22Rv1 (cell line): ENCODE data around the gene CCN6.

Experiments
- H3K27ac ChIP-seq: fragments of 450-650 bp; 2 replicates; pipeline ENCODE4 v1.5.1; 2017
- CTCF ChIP-seq: fragments of 450-650 bp; IDR thresholded peaks from 2 replicates; pipeline ENCODE4 v1.5.1; 2017; ENCODE audit warnings: mild to moderate bottlenecking
- ZFX ChIP-seq: fragments of 450-650 bp; IDR thresholded peaks from 2 replicates; pipeline ENCODE4 v1.6.1; 2017; ENCODE audit warnings: antibody characterized with exemption, borderline replicate concordance

The CCN6 gene

DNA sequence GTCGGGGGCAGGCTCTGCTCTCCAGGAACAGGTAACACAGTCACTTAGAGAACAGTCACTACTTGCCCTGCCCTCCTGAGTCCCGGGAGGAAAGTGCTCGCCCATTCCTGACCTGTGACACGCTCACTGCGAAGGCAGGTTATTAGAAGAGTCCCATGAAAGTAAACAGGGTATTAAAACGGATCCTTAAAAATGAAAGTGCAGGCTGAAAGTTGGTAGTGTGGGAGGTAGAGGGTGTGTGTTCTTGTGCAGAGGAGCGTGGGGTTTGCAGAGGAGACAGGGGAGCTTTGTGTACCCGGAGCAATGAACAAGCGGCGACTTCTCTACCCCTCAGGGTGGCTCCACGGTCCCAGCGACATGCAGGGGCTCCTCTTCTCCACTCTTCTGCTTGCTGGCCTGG, at the start of gene CCN6:
Gene CCN6, plus strand, starts transcription at position 104 of the 400 bp plus-strand sequence. Its CDS starts 254 bp downstream, at position 358.
- H3K27ac ChIP-seq, result no peak within 1 kb of the TSS
- no peak for TF ChIP-seq ZFX

- TF ChIP-seq ZFX (no peak), CTCF (no peak)
- H3K27ac ChIP-seq, result no peak overlapping the region
Measured at GRCh38 chr6:112004201-112005012, 49.5 kb upstream of the CCN6 start.

DNA sequence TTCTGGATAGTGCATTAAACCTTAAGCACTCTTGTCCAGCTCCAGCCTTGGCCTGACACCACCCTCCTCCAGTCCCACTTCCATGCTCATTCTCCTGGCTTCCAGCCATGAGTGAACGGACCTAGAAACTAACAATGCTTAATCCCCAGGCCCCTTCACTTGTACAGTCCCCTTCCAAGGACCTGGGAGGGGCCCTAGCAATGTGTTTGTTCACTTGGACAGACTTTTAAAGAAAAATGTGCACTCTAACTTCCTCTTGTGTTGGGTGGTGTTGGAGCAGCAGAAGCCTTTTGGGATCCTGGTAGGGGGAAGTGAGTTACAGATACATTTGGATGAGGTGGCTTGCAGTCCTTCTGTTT, 48.9 kb upstream of the CCN6 start:
- TF ChIP-seq ZFX (no peak), CTCF (no peak)

DNA sequence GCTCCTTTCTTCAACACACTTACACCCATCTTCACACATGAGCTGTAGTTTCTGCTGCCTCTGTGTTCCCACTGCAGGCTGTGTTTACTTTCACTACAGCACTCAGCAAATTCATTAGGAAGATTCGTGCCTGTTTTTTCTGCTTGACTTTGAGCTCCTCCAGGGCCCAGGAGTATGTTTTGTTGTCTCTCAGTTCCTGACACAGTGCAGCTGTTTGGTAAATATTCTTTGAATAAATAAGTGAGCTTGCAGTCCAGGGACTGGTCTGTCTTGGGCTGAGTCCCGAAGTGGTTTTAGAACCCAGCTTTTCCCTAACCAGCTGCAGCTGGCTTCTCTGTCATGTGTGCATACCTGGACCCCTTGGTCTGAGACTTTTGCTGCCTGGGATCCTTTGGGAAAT, 46.6 kb upstream of the CCN6 start:
- no peak overlapping the region for H3K27ac ChIP-seq
- TF ChIP-seq CTCF (no peak), ZFX (no peak)

More for the DNA sequence above, 48.9 kb upstream of the CCN6 start:
- H3K27ac ChIP-seq, result no peak overlapping the region

DNA sequence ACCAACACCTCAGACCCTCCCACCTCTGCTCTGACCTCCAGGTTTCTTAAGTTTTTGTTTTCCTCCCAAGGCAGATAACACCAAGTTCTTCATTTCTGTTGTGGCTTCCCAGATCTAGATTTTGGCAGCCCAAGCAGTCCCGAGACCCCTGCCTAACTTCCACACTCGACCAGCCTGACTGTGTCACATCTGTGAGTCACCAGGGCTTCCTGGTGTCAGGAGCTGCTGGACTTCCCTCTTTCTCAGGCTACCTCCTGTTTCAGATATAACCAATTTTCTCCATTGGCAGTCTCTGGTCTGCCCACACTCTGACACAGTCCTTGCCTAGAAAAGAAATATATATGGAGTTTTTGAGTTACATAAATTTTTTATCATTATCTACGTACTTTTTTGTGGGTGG, 46.1 kb upstream of the CCN6 start:
- TF ChIP-seq ZFX (no peak), CTCF (no peak)
- no peak overlapping the region for H3K27ac ChIP-seq

DNA sequence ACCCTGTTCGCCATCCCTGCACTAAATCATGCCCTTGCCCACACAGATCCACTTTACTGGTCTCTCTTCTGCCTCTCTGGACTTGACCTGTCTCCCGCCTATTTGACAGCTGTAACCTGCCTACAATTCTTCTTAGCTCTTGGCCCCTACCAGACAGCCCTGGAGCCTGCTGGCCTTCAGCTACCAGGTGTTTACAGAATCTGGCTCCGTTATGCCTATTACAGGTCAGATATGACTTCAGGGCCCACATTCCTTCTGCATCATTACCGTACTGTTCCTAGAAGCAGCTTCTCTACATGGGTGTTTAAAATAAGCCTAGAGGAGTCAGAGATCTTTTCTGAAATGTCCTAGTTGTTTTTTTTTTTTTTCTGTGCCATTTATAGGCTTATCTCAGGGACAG, 45.4 kb upstream of the CCN6 start:
- H3K27ac ChIP-seq, result no peak overlapping the region
- TF ChIP-seq ZFX (no peak), CTCF (no peak)

- no peak for TF ChIP-seq ZFX
- no peak for TF ChIP-seq CTCF
- H3K27ac ChIP-seq, result no peak overlapping the region
Measured at GRCh38 chr6:112010328-112010727, 43.6 kb upstream of the CCN6 start.

DNA sequence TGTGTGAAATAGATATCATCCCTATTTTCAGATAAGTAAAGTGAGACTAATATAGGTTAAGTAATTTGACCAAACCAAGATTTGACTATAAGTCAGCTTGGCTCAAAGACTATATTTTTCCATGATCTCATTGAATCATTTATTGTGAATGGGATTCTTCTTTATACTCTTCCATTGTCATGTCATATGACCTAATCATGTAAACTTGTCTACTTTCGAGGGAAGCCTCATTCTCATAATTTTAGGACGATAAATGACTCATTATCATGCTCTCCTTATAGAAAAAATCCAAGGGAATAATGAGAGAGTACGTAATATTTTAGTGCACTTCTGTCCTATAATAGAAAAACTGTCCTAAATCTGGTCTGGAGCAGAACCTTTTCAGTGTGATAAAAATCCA, 40.9 kb upstream of the CCN6 start:
- TF ChIP-seq ZFX (no peak), CTCF (no peak)
- no peak overlapping the region for H3K27ac ChIP-seq
